ENCODE measurements around the gene ADAM17.
"Not testable (repeated sequence)": the region's sequence is repeated elsewhere in the genome, so short reads cannot be mapped to it uniquely, and the experiment has no call there.

The ADAM17 gene

GRCh38 chr2:9555297-9556120, at the start of gene ADAM17:
TSS of gene ADAM17 (minus strand) at chr2:9555830. CDS start at chr2:9555605, 225 bp downstream.
- DNase-seq (ENCODE audit: low read depth) = peak; percentile 93

GRCh38 chr2:9602412-9602811, 46.8 kb upstream of the ADAM17 start:
- DNase-seq (ENCODE audit: low read depth) = no peak

GRCh38 chr2:9601397-9601796, 45.8 kb upstream of the ADAM17 start:
- no peak for DNase-seq (ENCODE audit: low read depth)

- no peak for DNase-seq (ENCODE audit: low read depth)
These were observed 43.8 kb upstream of the ADAM17 start for GRCh38 chr2:9599430-9599829.

- no peak for DNase-seq (ENCODE audit: low read depth)
These were observed 41.1 kb upstream of the ADAM17 start for GRCh38 chr2:9596621-9597311.

- no peak for DNase-seq (ENCODE audit: low read depth)
These were observed 40.1 kb upstream of the ADAM17 start for GRCh38 chr2:9595746-9596145.

GRCh38 chr2:9595256-9595655, 39.6 kb upstream of the ADAM17 start:
- DNase-seq (ENCODE audit: low read depth) = not testable (repeated sequence)

- DNase-seq (ENCODE audit: low read depth) = no peak
These were observed 38.9 kb upstream of the ADAM17 start for GRCh38 chr2:9594366-9595054.

GRCh38 chr2:9593925-9594324, 38.3 kb upstream of the ADAM17 start:
- DNase-seq (ENCODE audit: low read depth) = no peak

GRCh38 chr2:9592699-9593098, 37.1 kb upstream of the ADAM17 start:
- DNase-seq (ENCODE audit: low read depth) = no peak

GRCh38 chr2:9590641-9591040, 35.0 kb upstream of the ADAM17 start:
- no peak for DNase-seq (ENCODE audit: low read depth)

GRCh38 chr2:9586465-9586864, 30.8 kb upstream of the ADAM17 start:
- no peak for DNase-seq (ENCODE audit: low read depth)

GRCh38 chr2:9585486-9585885, 29.9 kb upstream of the ADAM17 start:
- DNase-seq (ENCODE audit: low read depth) = no peak

- DNase-seq (ENCODE audit: low read depth) = not testable (repeated sequence)
These were observed 29.3 kb upstream of the ADAM17 start for GRCh38 chr2:9584902-9585301.

- DNase-seq (ENCODE audit: low read depth) = no peak
These were observed 27.0 kb upstream of the ADAM17 start for GRCh38 chr2:9582624-9583023.

- DNase-seq (ENCODE audit: low read depth) = no peak
These were observed 23.0 kb upstream of the ADAM17 start for GRCh38 chr2:9578467-9579235.

GRCh38 chr2:9574331-9574730, 18.7 kb upstream of the ADAM17 start:
- no peak for DNase-seq (ENCODE audit: low read depth)

GRCh38 chr2:9573840-9574239, 18.2 kb upstream of the ADAM17 start:
- DNase-seq (ENCODE audit: low read depth) = no peak

- no peak for DNase-seq (ENCODE audit: low read depth)
These were observed 17.5 kb upstream of the ADAM17 start for GRCh38 chr2:9573013-9573720.

- DNase-seq (ENCODE audit: low read depth) = no peak
These were observed 14.8 kb upstream of the ADAM17 start for GRCh38 chr2:9570182-9571060.
